K562 (cell line): ENCODE results near the gene IL20RB. TPM values are rescaled to one million over a fixed set of nuclear protein-coding genes. Genes with fewer than 3 reads are reported as not detected.

Experiments used
- HDAC1 ChIP-seq, 2 experiments: fragments of 450-650 bp; IDR thresholded peaks; 2 replicates each; pipeline ENCODE4 v1.6.1; 2016 to 2017; ENCODE audit warnings: inconsistent platforms in 1 of 2, mild to moderate bottlenecking in 1 of 2, moderate library complexity in 1 of 2
- MECOM ChIP-seq: fragments of 250-450 bp; sonication (Bioruptor Pico); IDR thresholded peaks from 2 replicates; pipeline ENCODE4 v1.8.0; 2022; ENCODE audit warnings: inconsistent platforms
- SNRNP70 ChIP-seq: fragments of 200-400 bp; formaldehyde crosslinking; optimal IDR thresholded peaks from 2 replicates; pipeline ENCODE3; 2017; ENCODE audit warnings: low read depth, low read length
- ZNF24 ChIP-seq: fragments of 450-650 bp; IDR thresholded peaks from 2 replicates; pipeline ENCODE4 v1.6.1; 2016
- ZNF408 ChIP-seq: fragments of 250-450 bp; sonication (Bioruptor Pico); IDR thresholded peaks from 2 replicates; pipeline ENCODE4 v1.4.0; 2020; ENCODE audit warnings: low read depth, mild to moderate bottlenecking, moderate library complexity
- polyA plus RNA-seq, 8 experiments: library from polyadenylated mRNA; depleted of rRNA in 4 of 8; stranded (reverse) in 5 of 8; unstranded in 3 of 8; fragments of >200 nt; fragmentation: Nextera tagmentation in 2 of 8; fragmentation: Illumina TruSeq in 1 of 8; extraction: Ambion mirVana in 2 of 8; extraction: Trizol in 1 of 8; gene quantifications; 2 replicates each; pipeline versions ENCODE4 v1.2.1 to v1.2.3, GENCODE V29; 2011 to 2014; ENCODE audit warnings: inconsistent platforms in 1 of 8, missing spikeins in 1 of 8
- total RNA-seq, 7 experiments: library from RNA; depleted of rRNA in 6 of 7; stranded (reverse); fragments of >200 nt in 6 of 7; fragmentation: Illumina TruSeq in 2 of 7; extraction: Trizol in 2 of 7; gene quantifications; 2 replicates each; pipeline versions ENCODE4 v1.2.1 to v1.2.3, GENCODE V29; 2011 to 2021; ENCODE audit warnings: low replicate concordance in 1 of 7
- TF ChIP-seq, protein P1 (sequence below): sonication (generic); formaldehyde crosslinking; IDR thresholded peaks from 2 replicates; pipeline ENCODE4 v1.8.0; 2022; ENCODE audit warnings: mild to moderate bottlenecking, missing genetic modification reagents, borderline replicate concordance

The IL20RB gene
- total and polyA plus RNA-seq, 9 of the 15 experiments (the other 6 are each of a cell fraction or from before 2014, with no cell fraction given), result 0.77 to 9.9 (median 6.1) TPM

DNA sequence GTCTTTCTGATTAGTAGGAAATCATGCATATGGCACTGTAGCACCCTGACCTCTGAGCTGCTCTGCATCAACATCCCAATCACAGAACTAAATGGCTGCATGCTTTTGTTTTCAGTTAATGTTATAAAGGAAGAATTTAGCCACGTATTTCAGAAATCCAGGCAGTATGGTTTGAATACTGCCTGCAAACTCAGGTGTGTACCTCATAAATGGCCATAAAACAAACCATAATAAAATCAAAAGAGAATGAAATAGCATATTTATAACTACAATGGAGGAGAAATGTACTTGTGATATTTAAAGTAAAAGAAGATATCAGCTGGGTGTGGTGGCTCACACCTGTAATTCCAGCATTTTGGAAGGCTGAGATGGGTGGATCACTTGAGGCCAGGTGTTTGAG lies 94.5 kb downstream of the IL20RB start (continued):
- TF ChIP-seq SNRNP70 (no peak), ZNF408 (no peak), ZNF24 (no peak), HDAC1 (IDR thresholded peaks at IDR 0.05) (no peak), MECOM (CRISPR knock-in tag) (no peak)
- TF ChIP-seq, protein P1, sequence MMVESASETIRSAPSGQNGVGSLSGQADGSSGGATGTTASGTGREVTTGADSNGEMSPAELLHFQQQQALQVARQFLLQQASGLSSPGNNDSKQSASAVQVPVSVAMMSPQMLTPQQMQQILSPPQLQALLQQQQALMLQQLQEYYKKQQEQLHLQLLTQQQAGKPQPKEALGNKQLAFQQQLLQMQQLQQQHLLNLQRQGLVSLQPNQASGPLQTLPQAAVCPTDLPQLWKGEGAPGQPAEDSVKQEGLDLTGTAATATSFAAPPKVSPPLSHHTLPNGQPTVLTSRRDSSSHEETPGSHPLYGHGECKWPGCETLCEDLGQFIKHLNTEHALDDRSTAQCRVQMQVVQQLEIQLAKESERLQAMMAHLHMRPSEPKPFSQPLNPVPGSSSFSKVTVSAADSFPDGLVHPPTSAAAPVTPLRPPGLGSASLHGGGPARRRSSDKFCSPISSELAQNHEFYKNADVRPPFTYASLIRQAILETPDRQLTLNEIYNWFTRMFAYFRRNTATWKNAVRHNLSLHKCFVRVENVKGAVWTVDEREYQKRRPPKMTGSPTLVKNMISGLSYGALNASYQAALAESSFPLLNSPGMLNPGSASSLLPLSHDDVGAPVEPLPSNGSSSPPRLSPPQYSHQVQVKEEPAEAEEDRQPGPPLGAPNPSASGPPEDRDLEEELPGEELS (CRISPR knock-in tag), result no peak

Other genes with a start within 250 kb of the IL20RB start
- gene STAG1, start 205.6 kb upstream of the IL20RB start, total RNA-seq (2014; rRNA removed), result 8.0 and 8.2 TPM in 2 replicates
- gene STAG1, start 205.6 kb upstream of the IL20RB start, total RNA-seq (2014; rRNA removed; fragmentation: Illumina TruSeq; extraction: Trizol), result 15.1 and 18.4 TPM in 2 replicates
- 15.5 and 17.7 TPM in 2 replicates for gene STAG1, start 205.6 kb upstream of the IL20RB start, total RNA-seq (2015; rRNA removed; fragmentation: Illumina TruSeq; extraction: Trizol)
- gene STAG1, start 205.6 kb upstream of the IL20RB start, total RNA-seq (2021), result 12.1 and 14.8 TPM in 2 replicates
- gene STAG1, start 205.6 kb upstream of the IL20RB start, polyA plus RNA-seq (2011; rRNA removed), result 4.7 and 8.8 TPM in 2 replicates
- 8.1 and 9.1 TPM in 2 replicates for gene STAG1, start 205.6 kb upstream of the IL20RB start, polyA plus RNA-seq (2014; fragmentation: Illumina TruSeq; extraction: Trizol)
- 1 to 10 TPM; 2.7 to 3.9 TPM for gene STAG1, start 205.6 kb upstream of the IL20RB start, polyA plus RNA-seq (2014; fragmentation: Nextera tagmentation; extraction: Ambion mirVana)
- 6.7 and 6.8 TPM in 2 replicates for gene STAG1, start 205.6 kb upstream of the IL20RB start, polyA plus RNA-seq (2014; rRNA removed)
- gene SLC35G2, start 138.9 kb upstream of the IL20RB start, total RNA-seq (2014; rRNA removed), result 2.1 and 3.6 TPM in 2 replicates
- 3.2 and 4.3 TPM in 2 replicates for gene SLC35G2, start 138.9 kb upstream of the IL20RB start, total RNA-seq (2014; rRNA removed; fragmentation: Illumina TruSeq; extraction: Trizol)
- 2.8 and 3.8 TPM in 2 replicates for gene SLC35G2, start 138.9 kb upstream of the IL20RB start, total RNA-seq (2015; rRNA removed; fragmentation: Illumina TruSeq; extraction: Trizol)
- 2.1 and 3.1 TPM in 2 replicates for gene SLC35G2, start 138.9 kb upstream of the IL20RB start, total RNA-seq (2021)
- 4.5 and 5.9 TPM in 2 replicates for gene SLC35G2, start 138.9 kb upstream of the IL20RB start, polyA plus RNA-seq (2011; rRNA removed)
- gene SLC35G2, start 138.9 kb upstream of the IL20RB start, polyA plus RNA-seq (2014; fragmentation: Illumina TruSeq; extraction: Trizol), result 2.6 and 3.0 TPM in 2 replicates
- 1 to 10 TPM; 2.8 to 3.1 TPM for gene SLC35G2, start 138.9 kb upstream of the IL20RB start, polyA plus RNA-seq (2014; fragmentation: Nextera tagmentation; extraction: Ambion mirVana)
- 2.7 and 3.3 TPM in 2 replicates for gene SLC35G2, start 138.9 kb upstream of the IL20RB start, polyA plus RNA-seq (2014; rRNA removed)
- 14.9 and 23.2 TPM in 2 replicates for gene NCK1, start 95.8 kb upstream of the IL20RB start, total RNA-seq (2014; rRNA removed)
- 24.4 and 25.0 TPM in 2 replicates for gene NCK1, start 95.8 kb upstream of the IL20RB start, total RNA-seq (2014; rRNA removed; fragmentation: Illumina TruSeq; extraction: Trizol)
- 23.2 and 27.1 TPM in 2 replicates for gene NCK1, start 95.8 kb upstream of the IL20RB start, total RNA-seq (2015; rRNA removed; fragmentation: Illumina TruSeq; extraction: Trizol)
- 22.6 and 23.2 TPM in 2 replicates for gene NCK1, start 95.8 kb upstream of the IL20RB start, total RNA-seq (2021)
- 22.9 and 30.5 TPM in 2 replicates for gene NCK1, start 95.8 kb upstream of the IL20RB start, polyA plus RNA-seq (2011; rRNA removed)
- gene NCK1, start 95.8 kb upstream of the IL20RB start, polyA plus RNA-seq (2014; fragmentation: Illumina TruSeq; extraction: Trizol), result 26.4 and 30.0 TPM in 2 replicates
- 10 to 100 TPM; 17.3 to 24.4 TPM for gene NCK1, start 95.8 kb upstream of the IL20RB start, polyA plus RNA-seq (2014; fragmentation: Nextera tagmentation; extraction: Ambion mirVana)
- gene NCK1, start 95.8 kb upstream of the IL20RB start, polyA plus RNA-seq (2014; rRNA removed), result 22.2 and 25.7 TPM in 2 replicates